Fibroblast of skin of scalp (primary cell): Measurements from ENCODE around the gene KRT33A. TPM values are rescaled to one million over a fixed set of nuclear protein-coding genes. Genes with fewer than 3 reads are reported as not detected.
"Not testable (repeated sequence)": the region's sequence is repeated elsewhere in the genome, so short reads cannot be mapped to it uniquely, and the experiment has no call there.

ENCODE experiments used
- DNase-seq: peaks from one replicate; pipeline ENCODE4 v3.0.0-alpha.2; 2013
- polyA plus RNA-seq, 2 experiments: library from polyadenylated mRNA; unstranded; fragments of 120-200 nt; gene quantifications; one replicate each; pipeline ENCODE4 v1.2.1, GENCODE V29; 2013; ENCODE audit not compliant: insufficient read length in 2 of 2

KRT33A gene
- not detected for polyA plus RNA-seq (2013, experiment 1 of 2; ENCODE audit: insufficient read length)
- polyA plus RNA-seq (2013, experiment 2 of 2; ENCODE audit: insufficient read length) = not detected

DNA sequence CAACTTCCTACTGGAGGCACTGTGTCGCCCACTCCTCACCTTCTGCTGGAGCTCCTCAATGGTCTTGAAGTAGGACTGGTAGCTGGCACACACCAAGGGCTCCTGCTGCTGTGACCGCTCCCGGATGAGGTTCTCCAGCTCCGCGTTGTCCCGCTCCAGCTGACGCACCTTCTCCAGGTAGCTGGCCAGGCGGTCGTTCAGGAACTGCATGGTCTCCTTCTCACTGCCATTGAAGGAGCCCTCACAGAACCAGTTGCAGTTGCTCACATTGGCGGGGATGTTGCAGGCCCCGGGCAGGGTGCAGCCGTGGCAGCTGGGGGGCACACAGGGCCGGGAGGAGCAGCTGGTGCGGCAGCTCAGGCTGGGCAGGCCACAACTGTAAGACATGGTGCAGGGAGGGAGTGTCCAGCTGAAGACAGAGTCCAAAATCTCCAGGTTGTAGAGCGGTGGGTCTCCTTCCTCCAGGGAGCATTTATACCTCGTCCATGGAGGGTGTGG lies at the start of gene KRT33A:
Gene KRT33A (minus strand): TSS at position 448 of the 498 bp plus-strand sequence. CDS start 61 bp downstream, at position 387.
- DNase-seq = not testable (repeated sequence)

GRCh38 chr17:41396996-41397660 lies 46.5 kb upstream of the KRT33A start, which contains the start of gene KRT31:
TSS of gene KRT31 (minus strand) at chr17:41397608. CDS start at chr17:41397539, 69 bp downstream.
- DNase-seq = no peak

GRCh38 chr17:41396340-41396739 lies 45.7 kb upstream of the KRT33A start:
- DNase-seq = no peak

DNA sequence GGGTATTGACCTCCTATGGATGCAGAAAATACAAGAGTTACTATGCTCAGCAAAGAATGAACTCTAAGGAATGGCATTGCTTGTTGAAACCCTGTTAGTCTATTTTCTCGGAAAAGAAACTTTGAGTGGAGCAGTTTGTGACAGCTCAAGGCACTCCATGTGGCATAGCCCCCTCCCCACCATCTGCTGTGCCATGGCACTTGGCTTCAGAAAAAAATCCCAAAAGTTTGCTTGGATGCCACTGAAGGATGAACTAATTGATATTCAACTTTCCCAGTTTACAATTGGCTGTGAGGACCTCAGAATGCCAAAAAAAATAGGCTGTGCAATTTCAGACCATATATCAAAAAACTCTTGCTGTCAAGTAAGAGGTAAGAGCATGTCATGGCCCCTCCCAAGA lies 45.0 kb upstream of the KRT33A start:
- no peak for DNase-seq

GRCh38 chr17:41395044-41395443 lies 44.4 kb upstream of the KRT33A start:
- not testable (repeated sequence) for DNase-seq

DNA sequence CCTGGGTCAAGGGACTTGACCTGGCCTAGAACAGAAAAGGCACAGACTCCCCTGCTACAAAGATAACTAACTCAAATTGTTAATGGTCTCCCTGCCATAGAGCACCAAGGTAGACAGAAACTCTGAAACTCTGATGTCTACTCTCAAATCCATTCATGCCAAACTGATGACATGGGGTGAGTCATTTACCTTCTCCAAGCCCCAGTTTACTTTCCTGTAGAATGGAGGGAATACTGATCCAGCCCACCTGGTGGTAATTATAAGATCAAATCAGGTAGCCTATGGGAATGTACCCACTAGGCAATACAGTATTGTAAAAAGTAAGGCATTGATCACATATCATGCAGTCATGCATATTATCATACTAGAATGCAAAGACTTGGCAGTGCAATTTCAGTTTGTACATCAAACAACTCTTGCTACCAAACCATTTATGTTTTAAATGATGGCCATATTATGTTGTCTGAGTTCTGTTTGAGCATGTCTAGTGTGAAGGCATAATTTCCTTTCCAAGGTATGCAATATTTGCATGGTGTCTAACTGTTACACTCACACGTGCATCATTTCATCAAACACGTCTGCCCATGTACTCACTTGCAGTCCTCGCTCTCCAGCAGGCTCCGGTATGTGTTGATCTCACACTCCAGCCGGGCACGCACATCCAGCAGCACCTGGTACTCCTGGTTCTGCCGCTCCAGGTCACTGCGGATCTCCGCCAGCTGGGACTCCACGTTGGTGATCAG lies 43.8 kb upstream of the KRT33A start:
- no peak for DNase-seq

GRCh38 chr17:41393826-41394225 lies 43.2 kb upstream of the KRT33A start:
- DNase-seq = no peak

DNA sequence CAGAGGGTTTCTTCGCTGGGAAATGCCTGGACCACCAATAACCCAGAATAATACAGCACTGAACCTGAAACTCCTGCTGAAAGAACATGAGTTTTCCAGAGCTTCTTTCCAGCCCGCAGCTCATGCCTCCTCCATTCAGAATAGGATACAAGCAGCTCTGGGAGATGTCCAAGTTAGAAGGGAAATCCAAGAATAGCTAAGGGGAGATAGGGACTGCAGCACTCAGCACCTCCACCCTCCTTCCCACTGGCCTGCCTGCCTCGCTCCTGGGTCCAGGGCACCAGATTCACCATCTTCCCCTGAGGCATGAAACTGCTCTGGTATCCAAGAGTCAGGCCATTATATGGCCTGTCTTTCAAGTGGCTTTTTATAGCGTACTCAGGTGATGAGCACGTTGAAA lies 42.7 kb upstream of the KRT33A start:
- no peak for DNase-seq

DNA sequence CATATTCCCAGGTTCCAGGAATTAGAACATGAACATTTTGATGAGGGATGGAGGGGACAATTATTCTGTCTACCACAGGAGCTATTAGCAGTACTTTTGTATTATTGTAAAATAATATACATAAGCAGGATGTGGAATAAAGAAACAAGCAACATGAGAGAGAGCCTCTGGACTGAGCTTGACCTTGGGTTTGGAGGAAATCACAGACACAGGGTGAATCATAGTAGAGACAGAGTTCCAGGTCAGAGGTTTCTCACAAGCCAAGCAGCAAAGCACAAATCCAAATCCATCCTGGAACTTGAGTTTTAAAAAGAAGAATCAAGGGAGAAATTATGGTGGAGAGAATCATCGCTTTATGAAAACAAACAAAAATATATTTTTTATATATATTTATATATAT lies 41.6 kb upstream of the KRT33A start:
- no peak for DNase-seq

DNA sequence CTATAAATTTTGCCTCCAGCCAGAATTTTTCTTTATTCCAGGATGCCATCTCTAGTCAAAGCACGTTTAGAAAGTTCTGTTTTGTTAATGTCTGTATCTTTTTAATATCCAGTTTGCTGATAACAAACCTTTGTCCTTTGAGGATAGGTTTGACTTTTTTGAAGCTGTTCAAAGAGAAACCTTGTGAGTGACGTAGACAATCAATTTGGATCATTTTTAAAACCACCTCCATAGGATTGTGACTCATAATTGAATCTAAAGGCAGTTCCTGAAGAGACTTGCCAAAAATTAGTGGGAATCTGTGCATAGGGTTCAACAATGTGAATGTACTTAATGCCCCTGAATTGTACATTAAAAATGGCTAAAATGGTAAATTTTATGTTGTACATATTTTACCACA lies 40.9 kb upstream of the KRT33A start:
- DNase-seq = no peak

DNA sequence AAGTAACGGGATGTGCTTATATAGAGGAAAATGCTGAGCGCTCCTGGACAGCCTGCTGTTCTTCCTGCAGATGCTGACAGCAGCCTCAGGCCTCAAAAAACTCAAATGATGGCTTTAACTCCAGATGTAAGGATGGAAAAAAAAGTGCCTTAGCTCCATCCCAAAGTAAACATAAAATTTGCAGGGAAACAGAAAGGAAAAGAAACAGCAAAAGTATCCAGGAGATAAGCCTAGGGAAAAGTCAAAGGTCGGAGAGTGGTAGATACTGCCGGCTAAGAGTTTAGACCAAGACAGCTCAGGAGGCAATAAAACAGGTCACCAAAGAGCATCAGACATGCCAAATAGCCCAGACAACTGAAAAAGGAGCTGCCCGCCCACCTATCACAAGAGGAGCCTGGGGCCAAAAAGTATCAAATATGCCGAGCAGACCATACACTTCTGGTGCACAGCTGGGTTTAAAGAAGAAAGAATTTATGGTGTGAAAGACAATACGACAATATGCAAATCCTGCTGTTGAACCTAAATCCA lies 39.8 kb upstream of the KRT33A start:
- no peak for DNase-seq

DNA sequence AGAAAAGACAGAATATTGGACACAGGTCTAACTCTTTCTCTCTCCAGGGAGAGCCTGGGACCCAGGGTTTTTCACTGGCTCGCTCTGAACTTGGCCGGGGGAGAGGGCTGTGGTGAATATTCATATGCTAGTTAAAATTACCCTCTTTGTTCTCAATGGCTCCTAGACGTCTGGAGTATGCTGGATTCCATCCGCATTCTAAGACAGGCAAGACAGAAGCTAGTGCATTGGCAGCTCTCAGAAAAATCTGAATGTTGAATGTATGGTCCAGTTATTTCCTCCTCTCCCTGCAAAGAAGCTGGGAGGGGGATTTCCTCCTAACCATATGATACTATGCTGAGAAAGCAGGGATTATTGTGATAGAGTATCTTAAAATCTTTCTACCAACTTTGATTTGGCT lies 37.0 kb upstream of the KRT33A start:
- no peak for DNase-seq

- no peak for DNase-seq
These were observed 35.6 kb upstream of the KRT33A start for GRCh38 chr17:41386227-41386626.

GRCh38 chr17:41383690-41384089 lies 33.1 kb upstream of the KRT33A start:
- no peak for DNase-seq

DNA sequence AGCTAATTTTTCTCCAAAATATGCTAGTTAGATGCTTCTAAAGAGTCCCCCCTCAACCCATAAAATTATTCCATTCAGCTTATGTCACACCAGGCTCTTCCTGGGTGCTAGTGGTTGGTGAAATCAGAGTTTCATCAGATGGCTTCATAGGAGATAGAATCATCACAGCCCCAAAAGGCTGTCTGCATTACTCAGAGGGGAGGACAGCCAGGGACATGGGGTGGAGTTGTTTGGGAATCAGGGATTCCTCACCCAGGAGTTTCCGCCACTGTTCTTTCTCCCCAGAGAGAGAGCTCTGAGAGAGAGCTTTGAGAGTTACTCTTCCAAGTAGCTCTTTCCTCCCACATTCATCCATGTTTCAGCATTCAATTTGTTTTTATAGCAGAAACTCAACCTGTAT lies 31.8 kb upstream of the KRT33A start:
- peak; percentile 88 for DNase-seq

DNA sequence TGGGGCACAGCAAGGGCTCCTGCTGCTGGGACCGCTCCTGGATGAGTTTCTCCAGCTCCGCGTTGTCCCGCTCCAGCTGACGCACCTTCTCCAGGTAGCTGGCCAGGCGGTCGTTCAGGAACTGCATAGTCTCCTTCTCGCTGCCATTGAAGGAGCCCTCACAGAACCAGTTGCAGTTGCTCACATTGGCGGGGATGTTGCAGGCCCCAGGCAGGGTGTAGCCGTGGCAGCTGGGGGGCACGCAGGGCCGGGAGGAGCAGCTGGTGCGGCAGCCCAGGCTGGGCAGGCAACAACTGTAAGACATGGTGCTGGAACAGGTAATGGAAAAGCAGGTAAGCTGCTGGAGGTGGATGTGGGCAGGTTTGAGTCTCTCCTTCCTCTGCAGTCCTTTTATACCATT lies 31.3 kb upstream of the KRT33A start, which contains the start of gene KRT34:
Gene KRT34 (minus strand): TSS at position 364 of the 400 bp plus-strand sequence. CDS start 60 bp downstream, at position 304.
- not testable (repeated sequence) for DNase-seq

GRCh38 chr17:41380091-41380490 lies 29.5 kb upstream of the KRT33A start:
- peak; percentile 90 for DNase-seq

GRCh38 chr17:41377546-41377945 lies 26.9 kb upstream of the KRT33A start:
- no peak for DNase-seq

GRCh38 chr17:41369713-41370112 lies 19.1 kb upstream of the KRT33A start, which contains the start of gene KRT33B:
TSS of gene KRT33B (minus strand) at chr17:41369813. CDS start at chr17:41369750, 63 bp downstream.
- no peak for DNase-seq

DNA sequence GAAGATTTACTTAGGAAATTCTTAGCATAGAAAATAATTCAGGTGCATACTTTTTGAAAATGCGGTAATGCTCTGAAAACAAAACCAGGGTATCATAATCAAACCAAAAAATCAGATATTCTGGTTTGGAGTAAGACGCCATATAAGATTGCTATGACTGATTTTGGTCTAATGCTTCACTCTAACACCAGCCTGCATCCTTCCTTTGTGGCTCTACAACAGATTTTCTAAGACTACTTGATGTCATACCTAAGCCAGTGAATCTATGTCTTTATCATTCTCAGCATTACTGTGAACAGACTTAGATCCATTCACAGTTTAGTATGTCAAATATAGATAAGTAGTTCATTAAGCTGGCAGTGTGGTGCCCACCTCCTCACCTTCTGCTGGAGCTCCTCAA lies 18.4 kb upstream of the KRT33A start:
- DNase-seq = no peak

- peak; percentile 82 for DNase-seq
These were observed 16.9 kb upstream of the KRT33A start for GRCh38 chr17:41367426-41368075.

DNA sequence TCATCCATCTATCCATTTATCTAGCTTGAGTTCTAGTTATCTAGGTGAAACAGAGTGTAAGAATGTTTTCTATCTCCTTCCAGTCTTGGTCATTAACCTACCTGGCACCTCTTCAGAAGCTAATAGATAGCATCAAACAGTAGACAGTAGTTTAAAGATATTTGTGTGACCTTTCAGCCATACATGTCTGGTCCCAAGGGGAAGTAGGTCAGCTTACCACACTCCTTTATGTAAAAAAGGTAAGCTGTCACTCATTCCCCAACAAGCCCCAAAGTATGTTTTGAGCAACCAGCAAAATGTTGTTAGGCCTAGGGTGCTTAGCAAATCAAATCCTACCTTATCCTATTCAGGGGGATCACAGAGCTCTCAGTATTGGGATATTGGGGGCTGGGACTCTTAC lies 15.4 kb upstream of the KRT33A start:
- no peak for DNase-seq

GRCh38 chr17:41363881-41364280 lies 13.3 kb upstream of the KRT33A start:
- no peak for DNase-seq
